Dendritic cell treated with granulocyte-macrophage colony-stimulating factor and Interleukin-4, amounts not matched to agents 40 ng/mL and 50 ng/mL, for 4 days (primary cell): ENCODE results near the gene SLIT1.

Source experiments
- H3K27ac Mint-ChIP-seq: one replicate; pipeline ENCODE4 v1.8.0; 2022; ENCODE audit warnings: mild to moderate bottlenecking, mixed read lengths
- H3K27me3 Mint-ChIP-seq: one replicate; pipeline ENCODE4 v1.8.0; 2022; ENCODE audit warnings: mild to moderate bottlenecking, mixed read lengths
- H3K36me3 Mint-ChIP-seq: one replicate; pipeline ENCODE4 v1.8.0; 2022; ENCODE audit warnings: low read depth, mixed read lengths
- H3K4me1 Mint-ChIP-seq: one replicate; pipeline ENCODE4 v1.8.0; 2022; ENCODE audit warnings: low read depth, mixed read lengths
- H3K4me3 Mint-ChIP-seq: one replicate; pipeline ENCODE4 v1.8.0; 2022; ENCODE audit warnings: mild to moderate bottlenecking, moderate library complexity, mixed read lengths
- H3K9me3 Mint-ChIP-seq: one replicate; pipeline ENCODE4 v1.8.0; 2022; ENCODE audit warnings: mixed read lengths
- intact Hi-C: fragments of 100-400 bp; cut with micrococcal nuclease; formaldehyde crosslinking; loops from one replicate; pipeline ENCODE4 v1.15.0; 2022

The SLIT1 gene

GRCh38 chr10:96975136-96975535, 210.6 kb downstream of the SLIT1 start:
- H3K4me3 Mint-ChIP-seq: no peak overlapping the region
- H3K27ac Mint-ChIP-seq: no peak overlapping the region
- intact Hi-C loops: no loop called here
- peaks cover 6% of the 10 kb centered on the region for H3K36me3 Mint-ChIP-seq
- no peaks in the 10 kb centered on the region for H3K9me3 Mint-ChIP-seq
- H3K4me1 Mint-ChIP-seq: peaks cover 9% of the 10 kb centered on the region
- no peaks in the 10 kb centered on the region for H3K27me3 Mint-ChIP-seq

- intact Hi-C loops: no loop called here
- Mint-ChIP-seq H3K27ac (no peak overlapping the region), H3K4me1 (peaks cover 9% of the 10 kb centered on the region), H3K4me3 (no peak overlapping the region), H3K27me3 (no peaks in the 10 kb centered on the region), H3K9me3 (no peaks in the 10 kb centered on the region), H3K36me3 (peaks cover 5% of the 10 kb centered on the region)
Measured at GRCh38 chr10:96973809-96974747, 211.7 kb downstream of the SLIT1 start.

GRCh38 chr10:96972264-96972663, 213.5 kb downstream of the SLIT1 start:
- intact Hi-C loops: no loop called here
- H3K27ac Mint-ChIP-seq: no peak overlapping the region
- H3K27me3 Mint-ChIP-seq: no peaks in the 10 kb centered on the region
- H3K4me1 Mint-ChIP-seq: peaks cover 9% of the 10 kb centered on the region
- H3K4me3 Mint-ChIP-seq: no peak overlapping the region
- H3K9me3 Mint-ChIP-seq: no peaks in the 10 kb centered on the region
- H3K36me3 Mint-ChIP-seq: no peaks in the 10 kb centered on the region

- H3K27ac Mint-ChIP-seq: no peak overlapping the region
- H3K4me1 Mint-ChIP-seq: peaks cover 9% of the 10 kb centered on the region
- H3K36me3 Mint-ChIP-seq: no peaks in the 10 kb centered on the region
- no peaks in the 10 kb centered on the region for H3K27me3 Mint-ChIP-seq
- intact Hi-C loops: no loop called here
- no peaks in the 10 kb centered on the region for H3K9me3 Mint-ChIP-seq
- no peak overlapping the region for H3K4me3 Mint-ChIP-seq
Measured at GRCh38 chr10:96971324-96971723, 214.4 kb downstream of the SLIT1 start.

- Mint-ChIP-seq H3K4me1 (peaks cover 8% of the 10 kb centered on the region), H3K4me3 (no peak overlapping the region)
Measured at GRCh38 chr10:96968682-96969423, 216.9 kb downstream of the SLIT1 start.

GRCh38 chr10:96967847-96968246, 217.9 kb downstream of the SLIT1 start:
- H3K9me3 Mint-ChIP-seq: no peaks in the 10 kb centered on the region
- H3K36me3 Mint-ChIP-seq: peaks cover 6% of the 10 kb centered on the region
- no peak overlapping the region for H3K4me3 Mint-ChIP-seq
- intact Hi-C loops: no loop called here
- no peak overlapping the region for H3K27ac Mint-ChIP-seq
- H3K27me3 Mint-ChIP-seq: no peaks in the 10 kb centered on the region
- H3K4me1 Mint-ChIP-seq: no peaks in the 10 kb centered on the region

More at GRCh38 chr10:96968682-96969423, 216.9 kb downstream of the SLIT1 start:
- Mint-ChIP-seq H3K27me3 (no peaks in the 10 kb centered on the region), H3K36me3 (peaks cover 6% of the 10 kb centered on the region), H3K9me3 (no peaks in the 10 kb centered on the region), H3K27ac (no peak overlapping the region)
- intact Hi-C loops: no loop called here

- no peak overlapping the region for H3K4me3 Mint-ChIP-seq
- H3K4me1 Mint-ChIP-seq: no peaks in the 10 kb centered on the region
- intact Hi-C loops: no loop called here
- no peaks in the 10 kb centered on the region for H3K27me3 Mint-ChIP-seq
- no peaks in the 10 kb centered on the region for H3K9me3 Mint-ChIP-seq
- H3K36me3 Mint-ChIP-seq: peaks cover 19% of the 10 kb centered on the region
- no peak overlapping the region for H3K27ac Mint-ChIP-seq
Measured at GRCh38 chr10:96964131-96964530, 221.6 kb downstream of the SLIT1 start.

GRCh38 chr10:96960872-96961271, 224.9 kb downstream of the SLIT1 start:
- no peak overlapping the region for H3K27ac Mint-ChIP-seq
- no peak overlapping the region for H3K4me3 Mint-ChIP-seq
- no peaks in the 10 kb centered on the region for H3K4me1 Mint-ChIP-seq
- H3K36me3 Mint-ChIP-seq: peaks cover 41% of the 10 kb centered on the region
- intact Hi-C loops: no loop called here
- H3K9me3 Mint-ChIP-seq: no peaks in the 10 kb centered on the region
- H3K27me3 Mint-ChIP-seq: no peaks in the 10 kb centered on the region

GRCh38 chr10:96959733-96960132, 226.0 kb downstream of the SLIT1 start:
- Mint-ChIP-seq H3K9me3 (no peaks in the 10 kb centered on the region), H3K4me1 (no peaks in the 10 kb centered on the region), H3K4me3 (no peak overlapping the region), H3K36me3 (peaks cover 52% of the 10 kb centered on the region), H3K27me3 (no peaks in the 10 kb centered on the region), H3K27ac (no peak overlapping the region)
- intact Hi-C loops: no loop called here

- Mint-ChIP-seq H3K9me3 (no peaks in the 10 kb centered on the region), H3K36me3 (peaks cover 63% of the 10 kb centered on the region), H3K4me3 (no peak overlapping the region), H3K27ac (no peak overlapping the region), H3K4me1 (no peaks in the 10 kb centered on the region), H3K27me3 (no peaks in the 10 kb centered on the region)
- intact Hi-C loops: no loop called here
Measured at GRCh38 chr10:96958071-96958470, 227.7 kb downstream of the SLIT1 start.

GRCh38 chr10:96955794-96956193, 230.0 kb downstream of the SLIT1 start:
- Mint-ChIP-seq H3K4me1 (no peaks in the 10 kb centered on the region), H3K27me3 (no peaks in the 10 kb centered on the region), H3K36me3 (peaks cover 66% of the 10 kb centered on the region), H3K27ac (no peak overlapping the region), H3K9me3 (no peaks in the 10 kb centered on the region), H3K4me3 (no peak overlapping the region)
- intact Hi-C loops: no loop called here

GRCh38 chr10:96951954-96952353, 233.8 kb downstream of the SLIT1 start:
- no peaks in the 10 kb centered on the region for H3K9me3 Mint-ChIP-seq

GRCh38 chr10:96949039-96949683, 236.6 kb downstream of the SLIT1 start:
- no peaks in the 10 kb centered on the region for H3K27me3 Mint-ChIP-seq
- no peak overlapping the region for H3K4me3 Mint-ChIP-seq
- H3K4me1 Mint-ChIP-seq: no peaks in the 10 kb centered on the region
- intact Hi-C loops: no loop called here
- H3K27ac Mint-ChIP-seq: no peak overlapping the region
- H3K9me3 Mint-ChIP-seq: no peaks in the 10 kb centered on the region
- peaks cover 55% of the 10 kb centered on the region for H3K36me3 Mint-ChIP-seq

More at GRCh38 chr10:96951954-96952353, 233.8 kb downstream of the SLIT1 start:
- intact Hi-C loops: no loop called here
- Mint-ChIP-seq H3K4me3 (no peak overlapping the region), H3K36me3 (peaks cover 63% of the 10 kb centered on the region), H3K4me1 (no peaks in the 10 kb centered on the region), H3K27ac (no peak overlapping the region), H3K27me3 (no peaks in the 10 kb centered on the region)
